ENCODE data around the gene NANS. TPM values are rescaled to one million over a fixed set of nuclear protein-coding genes. Genes with fewer than 3 reads are reported as not detected.

The NANS gene
- total RNA-seq, 1 experiment from 2014 or later, result 40.4 TPM

DNA sequence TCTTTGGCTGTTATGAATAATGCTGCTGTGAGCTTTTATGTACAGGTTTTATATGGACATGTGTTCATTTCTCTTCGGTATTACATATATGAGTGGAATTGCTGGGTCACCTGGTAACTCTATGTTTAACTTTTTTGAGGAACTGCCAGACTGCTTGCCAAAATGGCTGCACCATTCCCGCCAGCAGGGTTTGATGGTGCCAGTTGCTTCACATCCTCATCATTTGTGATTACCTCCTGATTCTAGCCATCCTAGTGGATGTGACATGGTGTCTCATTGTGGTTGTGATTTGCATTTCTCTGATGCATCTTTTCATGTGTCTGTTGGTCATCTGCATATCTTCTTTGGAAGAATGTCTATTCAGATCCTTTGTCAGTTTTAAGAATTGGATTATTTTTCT, 10.7 kb downstream of the NANS start:
- Histone ChIP-seq H2BK120ac (ENCODE audit: low read depth, low read length, poor library complexity, severe bottlenecking) (no peak overlapping the region), H2AFZ (ENCODE audit: low read length) (no peak overlapping the region), H4K91ac (ENCODE audit: insufficient read length, low read depth, low read length) (no peak overlapping the region), H3K56ac (ENCODE audit: insufficient read length, low read depth, low read length) (no peak overlapping the region), H3K9me3 (ENCODE audit: control insufficient read depth, low read depth, low read length) (no peaks in the 10 kb centered on the region), H3K4me1 (ENCODE audit: insufficient read depth, low read length) (no peaks in the 10 kb centered on the region), H4K20me1 (ENCODE audit: control insufficient read depth, insufficient read depth, insufficient read length) (no peaks in the 10 kb centered on the region), H4K8ac (replicated peaks; ENCODE audit: insufficient read length, low read depth, low read length) (no peak overlapping the region), H3K18ac (ENCODE audit: insufficient read length, low read depth, low read length) (no peak overlapping the region), H2BK20ac (ENCODE audit: low read depth, low read length, poor library complexity, severe bottlenecking) (no peak overlapping the region), H3K4ac (ENCODE audit: low read depth, low read length) (no peak overlapping the region), H2BK5ac (ENCODE audit: insufficient read length, low read length) (no peak overlapping the region), H3K27me3 (ENCODE audit: insufficient read depth, low read length) (no peaks in the 10 kb centered on the region), H3K79me1 (ENCODE audit: insufficient read depth, low read depth, low read length, poor library complexity, severe bottlenecking) (no peaks in the 10 kb centered on the region), H2AK5ac (ENCODE audit: insufficient read length, low read length) (no peak overlapping the region), H3K23ac (ENCODE audit: insufficient read length, low read depth, low read length) (no peak overlapping the region), H3K9ac (ENCODE audit: extremely low read depth, insufficient read length, low read length) (no peak overlapping the region), H3T11ph (ENCODE audit: low read length) (no peak overlapping the region), H2BK12ac (ENCODE audit: insufficient read length, low read depth, low read length) (no peak overlapping the region), H3K23me2 (ENCODE audit: insufficient read length, low read depth, low read length, poor library complexity, severe bottlenecking) (no peaks in the 10 kb centered on the region), H3K4me2 (ENCODE audit: insufficient read depth, insufficient read length, low read length) (no peak overlapping the region), H3K27ac (ENCODE audit: insufficient read length, low read depth, low read length) (no peak overlapping the region), H3K14ac (ENCODE audit: insufficient read depth, low read length) (no peak overlapping the region), H2BK15ac (ENCODE audit: low read depth, low read length) (no peak overlapping the region), H3K79me2 (ENCODE audit: insufficient read depth, low read length) (no peaks in the 10 kb centered on the region), H4K5ac (ENCODE audit: insufficient read length, low read depth, low read length) (no peak overlapping the region)
- TF ChIP-seq, protein P1, sequence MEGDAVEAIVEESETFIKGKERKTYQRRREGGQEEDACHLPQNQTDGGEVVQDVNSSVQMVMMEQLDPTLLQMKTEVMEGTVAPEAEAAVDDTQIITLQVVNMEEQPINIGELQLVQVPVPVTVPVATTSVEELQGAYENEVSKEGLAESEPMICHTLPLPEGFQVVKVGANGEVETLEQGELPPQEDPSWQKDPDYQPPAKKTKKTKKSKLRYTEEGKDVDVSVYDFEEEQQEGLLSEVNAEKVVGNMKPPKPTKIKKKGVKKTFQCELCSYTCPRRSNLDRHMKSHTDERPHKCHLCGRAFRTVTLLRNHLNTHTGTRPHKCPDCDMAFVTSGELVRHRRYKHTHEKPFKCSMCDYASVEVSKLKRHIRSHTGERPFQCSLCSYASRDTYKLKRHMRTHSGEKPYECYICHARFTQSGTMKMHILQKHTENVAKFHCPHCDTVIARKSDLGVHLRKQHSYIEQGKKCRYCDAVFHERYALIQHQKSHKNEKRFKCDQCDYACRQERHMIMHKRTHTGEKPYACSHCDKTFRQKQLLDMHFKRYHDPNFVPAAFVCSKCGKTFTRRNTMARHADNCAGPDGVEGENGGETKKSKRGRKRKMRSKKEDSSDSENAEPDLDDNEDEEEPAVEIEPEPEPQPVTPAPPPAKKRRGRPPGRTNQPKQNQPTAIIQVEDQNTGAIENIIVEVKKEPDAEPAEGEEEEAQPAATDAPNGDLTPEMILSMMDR (conservative IDR thresholded peaks at IDR 0.05), result no peak
- DNase-seq, result no peak
- Mint-ChIP-seq H3K4me1 (no peaks in the 10 kb centered on the region; a peak in 1 of 4 replicates), H3K36me3 (ENCODE audit: insufficient read depth in 1 of 3, low read depth in 3 of 3) (peaks cover 13 to 35% (median 25%) of the 10 kb centered on the region in 3 experiments), H3K9me3 (no peaks in the 10 kb centered on the region; a peak in 1 of 5 replicates), H3K27ac (no peak overlapping the region), H3K27me3 (ENCODE audit: low read depth) (no peaks in the 10 kb centered on the region), H3K4me3 (no peak overlapping the region)
- no CpG with 5 or more reads among the region's 2 CpGs for WGBS (ENCODE audit: extremely low coverage, insufficient read length, low lambda C conversion rate)
